GM12891 (cell line): ENCODE results near the gene KRTAP10-11.

Experiments used
- POLR2A ChIP-seq: IDR thresholded peaks from 2 replicates; pipeline ENCODE4 v1.6.1; 2011; ENCODE audit warnings: low read depth, low read length, control low read depth
- POLR2AphosphoS5 ChIP-seq: IDR thresholded peaks from 2 replicates; pipeline ENCODE4 v1.6.1; 2011; ENCODE audit warnings: low read depth, low read length, control low read depth
- SPI1 ChIP-seq: IDR thresholded peaks from 2 replicates; pipeline ENCODE4 v1.6.1; 2011; ENCODE audit warnings: low read depth, low read length, control low read depth

DNA sequence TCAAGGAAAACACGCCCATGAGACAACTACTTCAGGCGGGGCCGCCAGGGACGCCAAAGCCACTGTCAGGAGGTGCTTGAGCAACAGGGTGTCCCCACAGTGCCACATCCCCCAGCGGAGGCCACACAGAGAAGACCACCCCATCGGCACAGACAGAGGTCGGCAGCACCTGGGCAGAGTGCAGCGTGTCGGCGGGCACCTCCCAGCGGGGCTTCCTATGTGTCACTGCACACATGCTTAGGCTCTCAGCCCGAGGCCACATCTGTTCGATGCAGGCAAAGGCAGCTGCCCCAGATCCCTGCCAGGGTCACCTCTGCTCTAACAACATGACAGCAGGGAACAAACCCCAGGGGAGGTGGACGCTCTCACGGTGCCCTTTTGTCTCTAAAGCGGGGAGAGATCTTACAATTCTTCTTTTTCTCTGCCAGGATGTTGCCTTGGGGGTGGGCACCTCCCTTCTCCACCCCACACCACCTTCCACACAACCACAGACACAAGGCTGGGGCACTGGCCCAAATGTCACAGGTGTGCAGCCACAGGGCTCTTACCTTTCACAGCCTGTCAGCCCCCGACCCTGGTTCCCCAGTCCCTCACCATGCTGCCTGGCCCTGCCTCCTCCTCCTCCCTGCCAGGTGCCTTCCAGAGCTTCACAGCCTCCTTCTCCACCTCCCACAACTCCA is 30.2 kb upstream of the KRTAP10-11 start:
- TF ChIP-seq POLR2AphosphoS5 (no peak), POLR2A (no peak), SPI1 (no peak)
